GM18507 (cell line): ENCODE measurements around the gene CBX2.

Experiments used
- DNase-seq: peaks from one replicate; pipeline ENCODE4 v3.0.0; 2011; ENCODE audit warnings: low read depth; ENCODE audit not compliant: insufficient read length; ENCODE audit errors: extremely low spot score
- FAIRE-seq: peaks from 2 replicates; lab custom pipeline; 2011; peaks lifted over from hg19 to GRCh38; lab: Jason Lieb, UNC

CBX2 gene

GRCh38 chr17:79834565-79835469 lies 56.9 kb downstream of the CBX2 start:
- FAIRE-seq: no peak

GRCh38 chr17:79835470-79835899 lies 57.5 kb downstream of the CBX2 start:
- FAIRE-seq (no peak), DNase-seq (no peak)

More at GRCh38 chr17:79834565-79835469, 56.9 kb downstream of the CBX2 start:
- DNase-seq: no peak

- no peak for FAIRE-seq
- DNase-seq: no peak
Measured at GRCh38 chr17:79835953-79836509, 58.1 kb downstream of the CBX2 start.

- FAIRE-seq: no peak
- no peak for DNase-seq
Measured at GRCh38 chr17:79836510-79836971, 58.6 kb downstream of the CBX2 start.

- DNase-seq (no peak), FAIRE-seq (peak; percentile 79)
Measured at GRCh38 chr17:79836972-79837887, 59.3 kb downstream of the CBX2 start.
